ENCODE measurements around the gene CCDC102A. TPM values are rescaled to one million over a fixed set of nuclear protein-coding genes. Genes with fewer than 3 reads are reported as not detected.

The CCDC102A gene
- total and polyA plus RNA-seq, 9 of the 15 experiments (the other 6 are each of a cell fraction or from before 2014, with no cell fraction given) = 0.03 to 4.9 (median 1.4) TPM

- H4K20me1 ChIP-seq (replicated peaks; ENCODE audit: control insufficient read depth, insufficient read depth, low read length) = no peaks in the 10 kb centered on the region
- DNase-seq (ENCODE audit: extremely low read depth in 1 of 4, low spot score in 3 of 4) = no peak
- intact Hi-C loops (cut with micrococcal nuclease) (no loop called here), in situ Hi-C loops (cut with MboI) (no loop called here)
- H3K36me3 ChIP-seq (ENCODE audit: control insufficient read depth, insufficient read depth, low read length) = no peaks in the 10 kb centered on the region
- H3K27me3 ChIP-seq (ENCODE audit: control insufficient read depth in 2 of 2, insufficient read depth in 2 of 2, low read length in 2 of 2) = peaks cover 0 to 4% of the 10 kb centered on the region in 2 experiments; a peak in 2 of 5 replicates
- no peak overlapping the region for H3K4me2 ChIP-seq (ENCODE audit: insufficient read depth, low read length)
- no peak overlapping the region for H3K27ac ChIP-seq (ENCODE audit: extremely low read depth, low read depth, low read length)
- POLR2A ChIA-PET = no interaction called here
- CTCF ChIA-PET (ENCODE audit: low intra/inter-chr PET ratio) = no interaction called here
- no TSS peak for BruUV-seq (replicated peaks)
- H3K9ac ChIP-seq (ENCODE audit: insufficient read depth in 1 of 2, low read depth in 2 of 2, low read length in 2 of 2) = no peak overlapping the region
- no peak for ATAC-seq
- 33% methylated on average over 4 of the region's 4 CpGs for WGBS (ENCODE audit: insufficient coverage, low coverage, missing lambda C conversion rate)
- no peaks in the 10 kb centered on the region for H3K79me2 ChIP-seq (ENCODE audit: control insufficient read depth, insufficient read depth, low read length)
- H3K4me1 ChIP-seq (replicated peaks in 1 of 2; ENCODE audit: control insufficient read depth in 2 of 2, insufficient read depth in 2 of 2, low read length in 2 of 2) = no peaks in the 10 kb centered on the region
- no peaks in the 10 kb centered on the region for H3K9me1 ChIP-seq (ENCODE audit: control insufficient read depth, insufficient read depth, low read length)
- no peak overlapping the region for H2AFZ ChIP-seq (ENCODE audit: low read depth, low read length)
- no peaks in the 10 kb centered on the region for H3K9me3 ChIP-seq (replicated peaks; ENCODE audit: control insufficient read depth, insufficient read depth, low read depth, low read length)
- no peak for FAIRE-seq
- no peak overlapping the region for H3K4me3 ChIP-seq
- TF ChIP-seq SMARCB1 (IDR thresholded peaks at IDR 0.05; ENCODE audit: insufficient read length, low read depth) = no peak
- TF ChIP-seq, protein P1, sequence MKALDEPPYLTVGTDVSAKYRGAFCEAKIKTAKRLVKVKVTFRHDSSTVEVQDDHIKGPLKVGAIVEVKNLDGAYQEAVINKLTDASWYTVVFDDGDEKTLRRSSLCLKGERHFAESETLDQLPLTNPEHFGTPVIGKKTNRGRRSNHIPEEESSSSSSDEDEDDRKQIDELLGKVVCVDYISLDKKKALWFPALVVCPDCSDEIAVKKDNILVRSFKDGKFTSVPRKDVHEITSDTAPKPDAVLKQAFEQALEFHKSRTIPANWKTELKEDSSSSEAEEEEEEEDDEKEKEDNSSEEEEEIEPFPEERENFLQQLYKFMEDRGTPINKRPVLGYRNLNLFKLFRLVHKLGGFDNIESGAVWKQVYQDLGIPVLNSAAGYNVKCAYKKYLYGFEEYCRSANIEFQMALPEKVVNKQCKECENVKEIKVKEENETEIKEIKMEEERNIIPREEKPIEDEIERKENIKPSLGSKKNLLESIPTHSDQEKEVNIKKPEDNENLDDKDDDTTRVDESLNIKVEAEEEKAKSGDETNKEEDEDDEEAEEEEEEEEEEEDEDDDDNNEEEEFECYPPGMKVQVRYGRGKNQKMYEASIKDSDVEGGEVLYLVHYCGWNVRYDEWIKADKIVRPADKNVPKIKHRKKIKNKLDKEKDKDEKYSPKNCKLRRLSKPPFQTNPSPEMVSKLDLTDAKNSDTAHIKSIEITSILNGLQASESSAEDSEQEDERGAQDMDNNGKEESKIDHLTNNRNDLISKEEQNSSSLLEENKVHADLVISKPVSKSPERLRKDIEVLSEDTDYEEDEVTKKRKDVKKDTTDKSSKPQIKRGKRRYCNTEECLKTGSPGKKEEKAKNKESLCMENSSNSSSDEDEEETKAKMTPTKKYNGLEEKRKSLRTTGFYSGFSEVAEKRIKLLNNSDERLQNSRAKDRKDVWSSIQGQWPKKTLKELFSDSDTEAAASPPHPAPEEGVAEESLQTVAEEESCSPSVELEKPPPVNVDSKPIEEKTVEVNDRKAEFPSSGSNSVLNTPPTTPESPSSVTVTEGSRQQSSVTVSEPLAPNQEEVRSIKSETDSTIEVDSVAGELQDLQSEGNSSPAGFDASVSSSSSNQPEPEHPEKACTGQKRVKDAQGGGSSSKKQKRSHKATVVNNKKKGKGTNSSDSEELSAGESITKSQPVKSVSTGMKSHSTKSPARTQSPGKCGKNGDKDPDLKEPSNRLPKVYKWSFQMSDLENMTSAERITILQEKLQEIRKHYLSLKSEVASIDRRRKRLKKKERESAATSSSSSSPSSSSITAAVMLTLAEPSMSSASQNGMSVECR (CRISPR knock-in tag; IDR thresholded peaks at IDR 0.05) = no peak
- TF ChIP-seq HLTF (IDR thresholded peaks at IDR 0.05) = no peak
- TF ChIP-seq, protein P2, sequence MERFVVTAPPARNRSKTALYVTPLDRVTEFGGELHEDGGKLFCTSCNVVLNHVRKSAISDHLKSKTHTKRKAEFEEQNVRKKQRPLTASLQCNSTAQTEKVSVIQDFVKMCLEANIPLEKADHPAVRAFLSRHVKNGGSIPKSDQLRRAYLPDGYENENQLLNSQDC (CRISPR knock-in tag; IDR thresholded peaks at IDR 0.05) = no peak
- TF ChIP-seq, protein P3, sequence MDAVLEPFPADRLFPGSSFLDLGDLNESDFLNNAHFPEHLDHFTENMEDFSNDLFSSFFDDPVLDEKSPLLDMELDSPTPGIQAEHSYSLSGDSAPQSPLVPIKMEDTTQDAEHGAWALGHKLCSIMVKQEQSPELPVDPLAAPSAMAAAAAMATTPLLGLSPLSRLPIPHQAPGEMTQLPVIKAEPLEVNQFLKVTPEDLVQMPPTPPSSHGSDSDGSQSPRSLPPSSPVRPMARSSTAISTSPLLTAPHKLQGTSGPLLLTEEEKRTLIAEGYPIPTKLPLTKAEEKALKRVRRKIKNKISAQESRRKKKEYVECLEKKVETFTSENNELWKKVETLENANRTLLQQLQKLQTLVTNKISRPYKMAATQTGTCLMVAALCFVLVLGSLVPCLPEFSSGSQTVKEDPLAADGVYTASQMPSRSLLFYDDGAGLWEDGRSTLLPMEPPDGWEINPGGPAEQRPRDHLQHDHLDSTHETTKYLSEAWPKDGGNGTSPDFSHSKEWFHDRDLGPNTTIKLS (IDR thresholded peaks at IDR 0.05; ENCODE audit: borderline replicate concordance, low read depth) = no peak
- TF ChIP-seq CBFA2T2 (conservative IDR thresholded peaks at IDR 0.05) = no peak
- no peak for TF ChIP-seq TOE1 (IDR thresholded peaks at IDR 0.05; ENCODE audit: borderline replicate concordance)
- TF ChIP-seq TOE1 (CRISPR knock-in tag; IDR thresholded peaks at IDR 0.05; ENCODE audit: borderline replicate concordance, low read depth) = no peak
- TF ChIP-seq NFATC3 (IDR thresholded peaks at IDR 0.05) = no peak
- TF ChIP-seq PRMT5 (CRISPR knock-in tag; IDR thresholded peaks at IDR 0.05) = no peak
- TF ChIP-seq CREBBP (IDR thresholded peaks at IDR 0.05; ENCODE audit: low read depth, low read length) = no peak
- no peak for TF ChIP-seq KDM5B (IDR thresholded peaks at IDR 0.05; ENCODE audit: insufficient replicate concordance, low read depth, low read length)
- TF ChIP-seq HOXB6 (CRISPR knock-in tag; IDR thresholded peaks at IDR 0.05; ENCODE audit: borderline replicate concordance) = no peak
- TF ChIP-seq, protein P4, sequence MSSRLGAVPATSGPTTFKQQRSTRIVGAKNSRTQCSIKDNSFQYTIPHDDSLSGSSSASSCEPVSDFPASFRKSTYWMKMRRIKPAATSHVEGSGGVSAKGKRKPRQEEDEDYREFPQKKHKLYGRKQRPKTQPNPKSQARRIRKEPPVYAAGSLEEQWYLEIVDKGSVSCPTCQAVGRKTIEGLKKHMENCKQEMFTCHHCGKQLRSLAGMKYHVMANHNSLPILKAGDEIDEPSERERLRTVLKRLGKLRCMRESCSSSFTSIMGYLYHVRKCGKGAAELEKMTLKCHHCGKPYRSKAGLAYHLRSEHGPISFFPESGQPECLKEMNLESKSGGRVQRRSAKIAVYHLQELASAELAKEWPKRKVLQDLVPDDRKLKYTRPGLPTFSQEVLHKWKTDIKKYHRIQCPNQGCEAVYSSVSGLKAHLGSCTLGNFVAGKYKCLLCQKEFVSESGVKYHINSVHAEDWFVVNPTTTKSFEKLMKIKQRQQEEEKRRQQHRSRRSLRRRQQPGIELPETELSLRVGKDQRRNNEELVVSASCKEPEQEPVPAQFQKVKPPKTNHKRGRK (tag; IDR thresholded peaks at IDR 0.05) = no peak
- no peak for TF ChIP-seq HCFC1 (IDR thresholded peaks at IDR 0.05; ENCODE audit: low read depth, low read length)
- TF ChIP-seq HMGN3 (IDR thresholded peaks at IDR 0.05; ENCODE audit: borderline replicate concordance, extremely low read depth, insufficient read length, low read depth, low read length) = no peak
These were observed 42.6 kb downstream of the CCDC102A start for GRCh38 chr16:57493767-57494166.

Data from K562 (cell line).